ENCODE data around the gene PACC1.

Gene PACC1

DNA sequence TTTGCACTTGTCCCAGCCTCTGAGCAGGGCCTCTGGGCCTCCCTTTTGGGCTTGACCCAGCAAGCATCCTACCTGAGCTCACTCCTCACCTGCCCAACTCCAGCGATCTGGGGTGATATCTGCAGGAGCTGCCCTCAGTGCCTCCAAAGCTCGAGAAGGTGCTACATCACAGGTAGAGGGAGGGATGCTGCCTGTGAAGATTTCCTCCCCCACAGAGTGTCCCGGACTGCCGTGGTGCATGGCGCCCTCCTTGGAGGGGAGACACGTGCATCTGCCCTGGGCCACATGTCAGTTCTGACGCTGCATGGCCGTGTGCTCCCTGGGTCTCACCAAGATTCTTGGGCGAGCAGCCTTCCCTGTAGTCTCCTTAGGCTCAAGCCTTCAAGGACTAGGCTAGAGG, 45.7 kb upstream of the PACC1 start:
- no peaks in the 10 kb centered on the region for H4K20me1 ChIP-seq (ENCODE audit: control insufficient read depth, insufficient read depth, low read depth, low read length)
- TF ChIP-seq EZH2phosphoT487 (IDR thresholded peaks at IDR 0.05; ENCODE audit: borderline replicate concordance, low read length), result no peak
- TF ChIP-seq, protein P1, sequence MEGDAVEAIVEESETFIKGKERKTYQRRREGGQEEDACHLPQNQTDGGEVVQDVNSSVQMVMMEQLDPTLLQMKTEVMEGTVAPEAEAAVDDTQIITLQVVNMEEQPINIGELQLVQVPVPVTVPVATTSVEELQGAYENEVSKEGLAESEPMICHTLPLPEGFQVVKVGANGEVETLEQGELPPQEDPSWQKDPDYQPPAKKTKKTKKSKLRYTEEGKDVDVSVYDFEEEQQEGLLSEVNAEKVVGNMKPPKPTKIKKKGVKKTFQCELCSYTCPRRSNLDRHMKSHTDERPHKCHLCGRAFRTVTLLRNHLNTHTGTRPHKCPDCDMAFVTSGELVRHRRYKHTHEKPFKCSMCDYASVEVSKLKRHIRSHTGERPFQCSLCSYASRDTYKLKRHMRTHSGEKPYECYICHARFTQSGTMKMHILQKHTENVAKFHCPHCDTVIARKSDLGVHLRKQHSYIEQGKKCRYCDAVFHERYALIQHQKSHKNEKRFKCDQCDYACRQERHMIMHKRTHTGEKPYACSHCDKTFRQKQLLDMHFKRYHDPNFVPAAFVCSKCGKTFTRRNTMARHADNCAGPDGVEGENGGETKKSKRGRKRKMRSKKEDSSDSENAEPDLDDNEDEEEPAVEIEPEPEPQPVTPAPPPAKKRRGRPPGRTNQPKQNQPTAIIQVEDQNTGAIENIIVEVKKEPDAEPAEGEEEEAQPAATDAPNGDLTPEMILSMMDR (IDR thresholded peaks at IDR 0.05; ENCODE audit: low read depth, low read length, poor library complexity, severe bottlenecking), result no peak
- H3K4me3 ChIP-seq (ENCODE audit: low read length), result no peak overlapping the region
- no peak overlapping the region for H3K4me2 ChIP-seq (ENCODE audit: low read length)
- H3K9me2 ChIP-seq (replicated peaks; ENCODE audit: control insufficient read depth, low read length), result no peaks in the 10 kb centered on the region
- peaks cover 7% of the 10 kb centered on the region; the same call in 1 of the 2 replicates for H3K4me1 ChIP-seq (ENCODE audit: control insufficient read depth, low read length)
- H3K9me3 ChIP-seq (ENCODE audit: control insufficient read depth, insufficient read depth, low read length), result no peaks in the 10 kb centered on the region
- H3F3A ChIP-seq (ENCODE audit: control insufficient read depth, insufficient read depth), result no peaks in the 10 kb centered on the region
- H3K79me2 ChIP-seq (ENCODE audit: control insufficient read depth, low read length), result no peaks in the 10 kb centered on the region
- H3K27me3 ChIP-seq (ENCODE audit: control insufficient read depth, low read length), result no peaks in the 10 kb centered on the region
- no peak overlapping the region for H3K27ac ChIP-seq (ENCODE audit: low read depth, low read length)
- no peaks in the 10 kb centered on the region for H3K36me3 ChIP-seq (ENCODE audit: control insufficient read depth, low read length)

DNA sequence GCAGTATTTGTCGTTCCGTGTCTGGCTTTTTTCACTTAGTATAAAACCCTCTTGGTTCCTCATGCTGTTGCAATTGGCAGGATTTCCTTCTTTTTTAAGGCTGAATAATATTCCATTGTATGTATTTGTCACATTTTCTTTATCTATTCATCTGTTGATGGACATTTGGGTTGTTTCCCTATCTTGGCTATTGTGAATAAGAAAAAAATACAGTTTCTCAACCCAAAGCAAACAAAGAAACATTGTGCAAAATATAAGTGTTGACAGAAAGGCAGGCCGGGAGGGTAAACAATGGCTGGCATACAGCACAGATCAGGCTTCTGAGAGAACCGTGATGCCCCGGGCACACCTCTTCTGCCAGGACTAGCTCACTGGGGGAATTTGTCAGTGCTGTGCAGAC, 45.0 kb upstream of the PACC1 start:
- peaks cover 7% of the 10 kb centered on the region; the same call in 1 of the 2 replicates for H3K4me1 ChIP-seq (ENCODE audit: control insufficient read depth, low read length)
- H3F3A ChIP-seq (ENCODE audit: control insufficient read depth, insufficient read depth), result no peaks in the 10 kb centered on the region
- TF ChIP-seq, protein P1 (IDR thresholded peaks at IDR 0.05; ENCODE audit: low read depth, low read length, poor library complexity, severe bottlenecking), result no peak
- no peak for TF ChIP-seq EZH2phosphoT487 (IDR thresholded peaks at IDR 0.05; ENCODE audit: borderline replicate concordance, low read length)
- no peak overlapping the region for H3K4me2 ChIP-seq (ENCODE audit: low read length)
- H3K79me2 ChIP-seq (ENCODE audit: control insufficient read depth, low read length), result no peaks in the 10 kb centered on the region
- no peaks in the 10 kb centered on the region for H4K20me1 ChIP-seq (ENCODE audit: control insufficient read depth, insufficient read depth, low read depth, low read length)
- no peaks in the 10 kb centered on the region for H3K27me3 ChIP-seq (ENCODE audit: control insufficient read depth, low read length)
- H3K4me3 ChIP-seq (ENCODE audit: low read length), result no peak overlapping the region
- H3K9me3 ChIP-seq (ENCODE audit: control insufficient read depth, insufficient read depth, low read length), result no peaks in the 10 kb centered on the region
- H3K36me3 ChIP-seq (ENCODE audit: control insufficient read depth, low read length), result no peaks in the 10 kb centered on the region
- H3K27ac ChIP-seq (ENCODE audit: low read depth, low read length), result no peak overlapping the region
- no peaks in the 10 kb centered on the region for H3K9me2 ChIP-seq (replicated peaks; ENCODE audit: control insufficient read depth, low read length)

DNA sequence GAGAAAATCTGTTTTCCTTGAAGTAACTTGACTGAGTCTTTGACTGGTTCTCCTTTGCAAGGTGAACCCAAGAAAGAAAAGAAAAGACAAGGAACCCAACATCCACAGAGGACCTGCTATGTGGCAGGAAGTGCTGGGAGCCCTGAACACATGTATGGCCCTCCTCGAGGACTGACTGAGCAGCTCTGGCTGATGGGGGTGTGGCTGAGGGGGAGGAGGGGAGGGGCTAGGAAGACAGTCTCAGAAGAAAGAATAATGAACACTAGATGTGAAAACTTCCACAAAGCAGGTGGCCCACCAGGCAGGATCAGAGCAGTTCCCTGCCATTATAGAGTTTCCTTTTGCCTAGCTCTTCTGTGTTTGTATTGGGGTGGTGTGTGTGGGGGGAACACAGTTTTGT, 44.1 kb upstream of the PACC1 start:
- H3K9me3 ChIP-seq (ENCODE audit: control insufficient read depth, insufficient read depth, low read length), result no peaks in the 10 kb centered on the region
- peaks cover 7% of the 10 kb centered on the region; the same call in 1 of the 2 replicates for H3K4me1 ChIP-seq (ENCODE audit: control insufficient read depth, low read length)
- no peak overlapping the region for H3K4me2 ChIP-seq (ENCODE audit: low read length)
- TF ChIP-seq, protein P1 (IDR thresholded peaks at IDR 0.05; ENCODE audit: low read depth, low read length, poor library complexity, severe bottlenecking), result no peak
- TF ChIP-seq EZH2phosphoT487 (IDR thresholded peaks at IDR 0.05; ENCODE audit: borderline replicate concordance, low read length), result no peak
- H3K27me3 ChIP-seq (ENCODE audit: control insufficient read depth, low read length), result no peaks in the 10 kb centered on the region
- no peak overlapping the region for H3K4me3 ChIP-seq (ENCODE audit: low read length)
- H3K79me2 ChIP-seq (ENCODE audit: control insufficient read depth, low read length), result no peaks in the 10 kb centered on the region
- H3F3A ChIP-seq (ENCODE audit: control insufficient read depth, insufficient read depth), result no peaks in the 10 kb centered on the region
- H3K36me3 ChIP-seq (ENCODE audit: control insufficient read depth, low read length), result no peaks in the 10 kb centered on the region
- no peaks in the 10 kb centered on the region for H3K9me2 ChIP-seq (replicated peaks; ENCODE audit: control insufficient read depth, low read length)
- no peak overlapping the region for H3K27ac ChIP-seq (ENCODE audit: low read depth, low read length)
- H4K20me1 ChIP-seq (ENCODE audit: control insufficient read depth, insufficient read depth, low read depth, low read length), result no peaks in the 10 kb centered on the region
